ENCODE results near the gene VN1R5.

VN1R5 gene

GRCh38 chr1:247246325-247247115 is 9.4 kb upstream of the VN1R5 start:
- no peak for TF ChIP-seq GATA2 (IDR thresholded peaks at IDR 0.05; ENCODE audit: low read depth, low read length)
- no peak for TF ChIP-seq GATA3 (IDR thresholded peaks at IDR 0.05; ENCODE audit: low read depth, low read length)

GRCh38 chr1:247247568-247247967 is 8.3 kb upstream of the VN1R5 start:
- no peak for TF ChIP-seq GATA2 (IDR thresholded peaks at IDR 0.05; ENCODE audit: low read depth, low read length)
- TF ChIP-seq GATA3 (IDR thresholded peaks at IDR 0.05; ENCODE audit: low read depth, low read length), result no peak

DNA sequence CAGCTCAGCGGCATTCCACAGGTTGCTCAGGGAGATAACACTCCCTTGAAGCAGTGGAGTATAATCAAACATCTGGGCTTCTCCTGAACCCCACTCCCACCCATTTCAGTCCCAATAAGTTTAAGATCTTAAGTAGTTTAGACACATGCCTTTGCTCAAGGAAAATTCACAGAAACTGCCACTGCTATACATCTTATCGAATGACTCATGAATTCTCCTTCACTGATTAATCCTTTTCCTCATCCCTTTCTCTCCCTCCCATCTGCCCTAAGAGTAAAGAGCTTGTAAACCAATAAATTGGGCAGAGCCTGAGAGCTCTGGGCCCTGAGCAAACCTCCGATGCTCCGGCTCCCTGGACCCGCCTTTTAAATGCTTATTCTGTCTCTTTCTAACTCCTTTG is 10.2 kb downstream of the VN1R5 start:
- TF ChIP-seq GATA2 (IDR thresholded peaks at IDR 0.05; ENCODE audit: low read depth, low read length) (no peak), GATA3 (IDR thresholded peaks at IDR 0.05; ENCODE audit: low read depth, low read length) (no peak)

DNA sequence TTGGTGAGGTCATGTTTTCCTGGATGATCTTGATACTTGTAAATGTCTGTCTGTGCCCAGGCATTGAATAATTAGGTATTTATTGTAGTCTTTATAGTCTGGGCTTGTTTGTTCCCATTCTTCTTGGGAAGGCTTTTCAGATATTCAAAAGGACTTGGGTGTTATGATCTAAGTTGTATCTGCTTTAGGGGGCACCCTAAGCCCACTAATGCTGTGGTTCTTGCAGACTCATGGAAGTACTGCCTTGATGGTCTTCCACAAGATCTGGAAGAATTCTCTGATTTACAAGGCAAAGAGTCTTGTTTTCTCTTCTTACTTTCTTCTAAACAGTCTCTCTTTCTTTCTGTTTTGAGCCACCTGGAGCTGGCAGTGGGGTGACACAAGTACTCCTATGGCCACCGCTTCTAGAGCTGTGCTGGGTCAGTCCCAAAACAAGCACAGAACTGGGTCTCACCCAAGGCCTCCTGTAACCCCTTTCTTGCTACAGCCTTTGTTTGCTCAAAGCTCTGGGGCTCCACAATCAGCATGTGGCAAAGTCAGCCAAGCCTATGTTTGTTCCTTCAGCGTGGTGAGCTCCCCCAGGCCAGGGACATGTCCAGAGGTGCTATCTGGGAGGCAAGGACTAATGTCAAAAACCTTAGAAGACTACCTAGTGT is 12.6 kb downstream of the VN1R5 start:
- TF ChIP-seq GATA3 (IDR thresholded peaks at IDR 0.05; ENCODE audit: low read depth, low read length) (no peak), GATA2 (IDR thresholded peaks at IDR 0.05; ENCODE audit: low read depth, low read length) (no peak)

DNA sequence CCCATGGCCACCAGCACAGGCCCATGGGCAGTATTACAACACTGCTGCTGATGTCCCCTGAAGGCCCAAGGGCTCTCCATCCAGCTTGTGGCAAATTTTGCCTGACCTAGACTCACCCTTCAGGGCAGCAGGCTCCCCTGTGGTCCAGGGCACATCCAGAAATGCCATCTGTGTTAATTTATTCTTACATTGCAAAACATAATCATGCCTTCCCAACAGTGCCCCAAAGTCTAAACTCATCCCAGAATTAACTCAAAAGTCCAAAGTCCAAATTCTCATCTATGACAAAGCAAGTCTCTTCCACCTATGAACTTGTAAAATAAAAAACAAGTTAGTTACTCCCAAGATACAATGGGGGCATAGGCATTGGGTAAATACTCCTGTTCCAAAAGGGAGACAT is 13.3 kb downstream of the VN1R5 start:
- TF ChIP-seq GATA2 (IDR thresholded peaks at IDR 0.05; ENCODE audit: low read depth, low read length) (no peak), GATA3 (IDR thresholded peaks at IDR 0.05; ENCODE audit: low read depth, low read length) (no peak)

- TF ChIP-seq GATA3 (IDR thresholded peaks at IDR 0.05; ENCODE audit: low read depth, low read length) (no peak), GATA2 (IDR thresholded peaks at IDR 0.05; ENCODE audit: low read depth, low read length) (no peak)
These were observed 14.1 kb downstream of the VN1R5 start for GRCh38 chr1:247270003-247270402.

- TF ChIP-seq GATA3 (IDR thresholded peaks at IDR 0.05; ENCODE audit: low read depth, low read length) (no peak), GATA2 (IDR thresholded peaks at IDR 0.05; ENCODE audit: low read depth, low read length) (no peak)
These were observed 17.1 kb downstream of the VN1R5 start for GRCh38 chr1:247273013-247273412.

DNA sequence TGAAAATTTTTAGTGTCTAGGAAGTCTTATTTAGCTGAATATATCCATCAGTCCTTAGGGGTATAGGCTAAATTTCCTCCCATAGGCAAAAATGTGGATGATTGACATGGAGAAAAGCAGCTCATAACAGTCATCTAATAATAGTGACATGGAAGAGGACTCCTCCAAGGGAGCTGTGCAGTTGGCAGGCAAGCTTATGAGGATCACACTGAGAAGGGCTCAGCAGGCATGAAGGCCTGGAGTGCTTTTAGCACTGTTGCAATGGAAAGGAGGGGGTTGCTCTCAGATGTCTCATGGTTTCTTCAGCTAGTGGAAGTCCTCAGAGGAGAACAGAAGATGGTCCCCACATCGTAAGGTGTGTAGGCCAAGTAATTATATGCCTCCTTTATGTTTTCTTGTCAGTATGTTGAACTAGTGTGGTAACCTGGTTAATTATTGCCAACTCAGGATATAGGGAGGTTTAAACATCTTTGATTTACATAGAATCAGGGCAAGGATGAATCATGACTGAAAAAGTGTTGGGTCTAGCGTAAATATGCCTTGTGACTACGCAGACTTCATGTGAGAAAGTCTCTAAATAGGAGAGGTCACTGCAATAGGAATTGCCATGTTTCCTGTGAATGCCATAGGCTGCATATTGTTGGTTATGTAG is 18.9 kb downstream of the VN1R5 start:
- TF ChIP-seq GATA2 (IDR thresholded peaks at IDR 0.05; ENCODE audit: low read depth, low read length) (no peak), GATA3 (IDR thresholded peaks at IDR 0.05; ENCODE audit: low read depth, low read length) (no peak)

- TF ChIP-seq GATA3 (IDR thresholded peaks at IDR 0.05; ENCODE audit: low read depth, low read length) (no peak), GATA2 (IDR thresholded peaks at IDR 0.05; ENCODE audit: low read depth, low read length) (no peak)
These were observed 21.3 kb downstream of the VN1R5 start for GRCh38 chr1:247277191-247277590.

DNA sequence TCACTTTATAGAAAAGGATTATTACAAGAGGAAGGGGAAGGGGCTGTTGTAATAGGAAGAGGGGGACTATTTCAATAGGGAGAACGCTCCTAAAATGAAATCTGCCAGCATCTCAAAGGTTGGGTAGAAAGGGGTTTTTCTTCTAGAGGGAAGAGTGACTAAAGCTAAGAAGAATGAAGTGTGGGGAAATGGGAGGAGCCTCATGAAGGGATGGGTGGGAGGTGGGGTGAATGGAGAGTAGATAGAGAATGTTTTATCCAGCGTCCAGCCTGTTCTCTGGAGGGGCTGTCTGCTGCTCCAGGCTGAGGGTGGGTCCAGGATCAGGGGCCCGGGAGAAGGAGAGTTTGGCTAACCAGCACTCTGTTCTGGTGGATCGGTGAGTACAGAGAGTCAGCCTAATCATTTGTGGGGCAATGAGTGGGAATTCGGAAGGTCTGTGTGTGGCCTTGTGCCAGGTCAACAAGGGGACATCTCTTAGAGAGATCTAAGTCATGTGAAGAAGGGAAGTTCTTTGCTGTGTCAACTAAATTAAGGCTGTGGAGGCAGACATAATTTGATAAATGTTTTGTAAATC is 25.2 kb downstream of the VN1R5 start:
- TF ChIP-seq GATA3 (IDR thresholded peaks at IDR 0.05; ENCODE audit: low read depth, low read length) (no peak), GATA2 (IDR thresholded peaks at IDR 0.05; ENCODE audit: low read depth, low read length) (no peak)

GRCh38 chr1:247286134-247286670 is 30.3 kb downstream of the VN1R5 start:
- TF ChIP-seq GATA3 (IDR thresholded peaks at IDR 0.05; ENCODE audit: low read depth, low read length) (no peak), GATA2 (IDR thresholded peaks at IDR 0.05; ENCODE audit: low read depth, low read length) (no peak)

DNA sequence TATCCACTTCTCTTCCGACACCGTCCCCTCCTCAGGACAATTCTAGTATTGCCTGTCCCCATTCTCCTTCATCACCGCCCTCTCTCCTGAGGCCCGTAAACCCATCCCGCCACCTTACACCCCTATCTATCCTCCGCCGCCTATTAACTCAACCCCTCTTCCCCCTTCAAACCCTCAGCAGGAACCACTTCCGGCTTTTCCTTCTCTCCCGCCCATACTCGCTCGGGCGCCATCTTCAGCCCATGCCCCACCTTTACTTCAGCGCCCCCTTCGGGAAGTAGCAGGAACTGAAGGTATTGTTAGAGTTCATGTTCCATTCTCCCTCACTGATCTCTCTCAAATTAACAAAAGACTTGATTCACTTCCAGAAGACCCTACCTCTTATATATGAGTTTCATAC is 31.6 kb downstream of the VN1R5 start:
- no peak for TF ChIP-seq GATA2 (IDR thresholded peaks at IDR 0.05; ENCODE audit: low read depth, low read length)
- no peak for TF ChIP-seq GATA3 (IDR thresholded peaks at IDR 0.05; ENCODE audit: low read depth, low read length)

- TF ChIP-seq GATA3 (IDR thresholded peaks at IDR 0.05; ENCODE audit: low read depth, low read length), result no peak
- TF ChIP-seq GATA2 (IDR thresholded peaks at IDR 0.05; ENCODE audit: low read depth, low read length), result no peak
These were observed 32.5 kb downstream of the VN1R5 start for GRCh38 chr1:247288341-247288740.

DNA sequence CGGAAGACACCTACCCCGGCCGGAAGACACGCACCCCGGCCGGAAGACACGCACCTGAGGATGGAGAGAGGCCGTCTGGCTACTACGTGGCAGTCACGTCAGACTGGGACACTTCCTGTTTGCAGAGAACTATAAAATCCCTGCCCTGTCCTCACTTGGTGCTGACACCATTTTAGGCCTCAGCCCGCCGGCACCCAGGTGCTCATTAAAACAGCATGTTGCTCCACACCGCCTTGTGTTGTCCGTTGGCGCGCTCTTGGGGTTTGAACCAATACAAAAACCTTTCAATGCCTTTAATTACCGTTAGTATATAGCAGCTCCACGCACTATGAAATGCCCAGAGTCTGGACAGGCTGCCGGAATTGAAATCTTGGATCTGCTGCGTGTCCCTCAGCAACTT is 34.7 kb downstream of the VN1R5 start:
- TF ChIP-seq GATA3 (IDR thresholded peaks at IDR 0.05; ENCODE audit: low read depth, low read length), result no peak
- TF ChIP-seq GATA2 (IDR thresholded peaks at IDR 0.05; ENCODE audit: low read depth, low read length), result no peak

All from SH-SY5Y (cell line).